ENCODE results near the gene RUBCNL. TPM values are rescaled to one million over a fixed set of nuclear protein-coding genes. Genes with fewer than 3 reads are reported as not detected.

RUBCNL gene
- total RNA-seq, 2 experiments from 2014 or later = 0.36 to 0.74 TPM

- H3K9me3 Mint-ChIP-seq = no peaks in the 10 kb centered on the region
- TF ChIP-seq CTCF (IDR thresholded peaks at IDR 0.05) = no peak
- H3K4me3 Mint-ChIP-seq = no peak overlapping the region
- intact Hi-C loops (cut with micrococcal nuclease) = no loop called here
- peaks cover 21% of the 10 kb centered on the region for H3K4me1 Mint-ChIP-seq (ENCODE audit: low read depth)
- H3K27me3 Mint-ChIP-seq = peaks cover 31% of the 10 kb centered on the region
- no peak overlapping the region for H3K27ac Mint-ChIP-seq
- ATAC-seq = peak; percentile 35
- peak; percentile 30 for DNase-seq
- no peaks in the 10 kb centered on the region for H3K36me3 Mint-ChIP-seq (ENCODE audit: low read depth)
- ChIA-PET CTCF (no interaction called here), POLR2A (no interaction called here)
Measured at GRCh38 chr13:46389457-46390451, 2.7 kb upstream of the RUBCNL start.

GRCh38 chr13:46388846-46389245 lies 1.8 kb upstream of the RUBCNL start:
- ATAC-seq (no peak), DNase-seq (no peak)
- peaks cover 21% of the 10 kb centered on the region for H3K4me1 Mint-ChIP-seq (ENCODE audit: low read depth)
- H3K27me3 Mint-ChIP-seq = peaks cover 32% of the 10 kb centered on the region
- intact Hi-C loops (cut with micrococcal nuclease) = no loop called here
- ChIA-PET POLR2A (no interaction called here), CTCF (interaction anchor here (0.7 kb wide), 1 partner anchor 67 kb away, joined by 3 read pairs; no protein-coding TSS in a partner anchor)
- no peaks in the 10 kb centered on the region for H3K9me3 Mint-ChIP-seq
- no peaks in the 10 kb centered on the region for H3K36me3 Mint-ChIP-seq (ENCODE audit: low read depth)
- H3K27ac Mint-ChIP-seq = no peak overlapping the region
- TF ChIP-seq CTCF (IDR thresholded peaks at IDR 0.05) = no peak
- no peak overlapping the region for H3K4me3 Mint-ChIP-seq

- Mint-ChIP-seq H3K27me3 (peaks cover 32% of the 10 kb centered on the region), H3K9me3 (no peaks in the 10 kb centered on the region), H3K4me1 (ENCODE audit: low read depth) (peaks cover 21% of the 10 kb centered on the region), H3K36me3 (ENCODE audit: low read depth) (no peaks in the 10 kb centered on the region), H3K27ac (no peak overlapping the region), H3K4me3 (no peak overlapping the region)
- ChIA-PET CTCF (interaction anchor here (0.7 kb wide), 1 partner anchor 67 kb away, joined by 3 read pairs; no protein-coding TSS in a partner anchor), POLR2A (interaction anchor here (0.7 kb wide), 1 partner anchor 17 kb away, joined by 3 read pairs; no protein-coding TSS in a partner anchor)
- no peak for TF ChIP-seq CTCF (IDR thresholded peaks at IDR 0.05)
- intact Hi-C loops (cut with micrococcal nuclease) = no loop called here
- ATAC-seq (no peak), DNase-seq (no peak)
Measured at GRCh38 chr13:46388308-46388707, 1.3 kb upstream of the RUBCNL start.

GRCh38 chr13:46386392-46387063 lies 524 bp downstream of the RUBCNL start:
- CTCF ChIA-PET = no interaction called here
- intact Hi-C loops (cut with micrococcal nuclease) = no loop called here
- ATAC-seq = no peak

More at GRCh38 chr13:46386392-46387063, 524 bp downstream of the RUBCNL start:
- POLR2A ChIA-PET = interaction anchor here (0.9 kb wide), 1 partner anchor 40 kb away, joined by 3 read pairs; no protein-coding TSS in a partner anchor
- H3K9me3 Mint-ChIP-seq = no peaks in the 10 kb centered on the region
- peaks cover 21% of the 10 kb centered on the region for H3K4me1 Mint-ChIP-seq (ENCODE audit: low read depth)
- peak overlapping the region; percentile 75 for H3K4me3 Mint-ChIP-seq
- H3K27ac Mint-ChIP-seq = no peak overlapping the region
- no peak for TF ChIP-seq CTCF (IDR thresholded peaks at IDR 0.05)
- no peaks in the 10 kb centered on the region for H3K36me3 Mint-ChIP-seq (ENCODE audit: low read depth)
- peaks cover 37% of the 10 kb centered on the region for H3K27me3 Mint-ChIP-seq
- DNase-seq = no peak
